Measurements from ENCODE around the gene LIMA1.
A peak's percentile ranks its signal among the peaks of the same experiment; 100 is the strongest.
"Not testable (repeated sequence)": the region's sequence is repeated elsewhere in the genome, so short reads cannot be mapped to it uniquely, and the experiment has no call there.

LIMA1 gene

GRCh38 chr12:50181691-50182090 lies 101.6 kb downstream of the LIMA1 start:
- H3K4me1 Mint-ChIP-seq = peaks cover 25% of the 10 kb centered on the region
- peaks cover 19% of the 10 kb centered on the region for H3K36me3 Mint-ChIP-seq
- H3K27ac Mint-ChIP-seq = no peak overlapping the region
- ATAC-seq = no peak
- H3K4me3 Mint-ChIP-seq = no peak overlapping the region
- no peaks in the 10 kb centered on the region for H3K9me3 Mint-ChIP-seq
- H3K27me3 Mint-ChIP-seq = no peaks in the 10 kb centered on the region

GRCh38 chr12:50175716-50176026 lies 107.6 kb downstream of the LIMA1 start:
- Mint-ChIP-seq H3K27me3 (no peaks in the 10 kb centered on the region), H3K27ac (no peak overlapping the region)

GRCh38 chr12:50174971-50175715 lies 108.2 kb downstream of the LIMA1 start:
- Mint-ChIP-seq H3K9me3 (no peaks in the 10 kb centered on the region), H3K27ac (no peak overlapping the region), H3K4me1 (no peaks in the 10 kb centered on the region), H3K27me3 (no peaks in the 10 kb centered on the region), H3K36me3 (peaks cover 12% of the 10 kb centered on the region), H3K4me3 (no peak overlapping the region)
- no peak for ATAC-seq

More at GRCh38 chr12:50175716-50176026, 107.6 kb downstream of the LIMA1 start:
- no peak overlapping the region for H3K4me3 Mint-ChIP-seq
- peaks cover 12% of the 10 kb centered on the region for H3K36me3 Mint-ChIP-seq
- no peaks in the 10 kb centered on the region for H3K9me3 Mint-ChIP-seq
- no peaks in the 10 kb centered on the region for H3K4me1 Mint-ChIP-seq
- no peak for ATAC-seq

GRCh38 chr12:50167049-50167828 lies 116.1 kb downstream of the LIMA1 start, which contains the start of gene CERS5:
CERS5 (minus strand) TSS chr12:50167369; CDS start chr12:50167297, 72 bp downstream.
- Mint-ChIP-seq H3K4me3 (peak within 1 kb of the TSS; percentile 83), H3K36me3 (peaks cover 5% of the 10 kb centered on the region), H3K27me3 (no peaks in the 10 kb centered on the region), H3K9me3 (no peaks in the 10 kb centered on the region), H3K4me1 (peaks cover 29% of the 10 kb centered on the region), H3K27ac (peak within 1 kb of the TSS; percentile 85)
- ATAC-seq = peak; percentile 100

- H3K27ac Mint-ChIP-seq = peak overlapping the region; percentile 85
- H3K4me1 Mint-ChIP-seq = peaks cover 29% of the 10 kb centered on the region
- no peaks in the 10 kb centered on the region for H3K27me3 Mint-ChIP-seq
- H3K4me3 Mint-ChIP-seq = peak overlapping the region; percentile 83
- ATAC-seq = peak; percentile 60
- H3K9me3 Mint-ChIP-seq = no peaks in the 10 kb centered on the region
- peaks cover 5% of the 10 kb centered on the region for H3K36me3 Mint-ChIP-seq
Observed at GRCh38 chr12:50166799-50167048, 116.6 kb downstream of the LIMA1 start.

- Mint-ChIP-seq H3K27me3 (no peaks in the 10 kb centered on the region), H3K4me1 (peaks cover 40% of the 10 kb centered on the region), H3K27ac (no peak overlapping the region), H3K9me3 (no peaks in the 10 kb centered on the region), H3K4me3 (peak overlapping the region; percentile 8), H3K36me3 (peaks cover 5% of the 10 kb centered on the region)
- no peak for ATAC-seq
Observed at GRCh38 chr12:50164963-50165362, 118.4 kb downstream of the LIMA1 start.

- no peak for ATAC-seq
- Mint-ChIP-seq H3K9me3 (no peaks in the 10 kb centered on the region), H3K27me3 (no peaks in the 10 kb centered on the region), H3K4me3 (no peak overlapping the region), H3K36me3 (peaks cover 19% of the 10 kb centered on the region), H3K4me1 (peaks cover 44% of the 10 kb centered on the region), H3K27ac (no peak overlapping the region)
Observed at GRCh38 chr12:50162230-50162629, 121.1 kb downstream of the LIMA1 start.

GRCh38 chr12:50160643-50161042 lies 122.7 kb downstream of the LIMA1 start:
- H3K4me1 Mint-ChIP-seq = peaks cover 37% of the 10 kb centered on the region
- H3K4me3 Mint-ChIP-seq = no peak overlapping the region
- no peak overlapping the region for H3K27ac Mint-ChIP-seq
- H3K9me3 Mint-ChIP-seq = no peaks in the 10 kb centered on the region
- H3K27me3 Mint-ChIP-seq = no peaks in the 10 kb centered on the region
- no peak for ATAC-seq
- peaks cover 15% of the 10 kb centered on the region for H3K36me3 Mint-ChIP-seq

GRCh38 chr12:50157259-50157658 lies 126.1 kb downstream of the LIMA1 start:
- Mint-ChIP-seq H3K4me1 (peaks cover 25% of the 10 kb centered on the region), H3K27me3 (no peaks in the 10 kb centered on the region), H3K36me3 (peaks cover 15% of the 10 kb centered on the region), H3K9me3 (no peaks in the 10 kb centered on the region), H3K27ac (no peak overlapping the region), H3K4me3 (no peak overlapping the region)
- no peak for ATAC-seq

GRCh38 chr12:50156641-50157040 lies 126.7 kb downstream of the LIMA1 start:
- Mint-ChIP-seq H3K9me3 (no peaks in the 10 kb centered on the region), H3K27me3 (no peaks in the 10 kb centered on the region), H3K36me3 (peaks cover 15% of the 10 kb centered on the region), H3K4me1 (peaks cover 25% of the 10 kb centered on the region), H3K27ac (no peak overlapping the region), H3K4me3 (no peak overlapping the region)
- no peak for ATAC-seq

- not testable (repeated sequence) for ATAC-seq, H3K9me3 Mint-ChIP-seq, H3K4me3 Mint-ChIP-seq, H3K27ac Mint-ChIP-seq, H3K27me3 Mint-ChIP-seq
- peaks cover 29% of the 10 kb centered on the region for H3K4me1 Mint-ChIP-seq
- peaks cover 15% of the 10 kb centered on the region for H3K36me3 Mint-ChIP-seq
Observed at GRCh38 chr12:50154947-50155346, 128.4 kb downstream of the LIMA1 start.

GRCh38 chr12:50151047-50151687 lies 132.2 kb downstream of the LIMA1 start:
- Mint-ChIP-seq H3K27ac (no peak overlapping the region), H3K27me3 (no peaks in the 10 kb centered on the region), H3K36me3 (no peaks in the 10 kb centered on the region), H3K4me1 (peaks cover 15% of the 10 kb centered on the region), H3K4me3 (no peak overlapping the region), H3K9me3 (no peaks in the 10 kb centered on the region)
- no peak for ATAC-seq

GRCh38 chr12:50149311-50149710 lies 134.0 kb downstream of the LIMA1 start:
- peaks cover 15% of the 10 kb centered on the region for H3K4me1 Mint-ChIP-seq
- no peaks in the 10 kb centered on the region for H3K36me3 Mint-ChIP-seq
- H3K4me3 Mint-ChIP-seq = no peak overlapping the region
- ATAC-seq = no peak
- H3K9me3 Mint-ChIP-seq = no peaks in the 10 kb centered on the region
- no peaks in the 10 kb centered on the region for H3K27me3 Mint-ChIP-seq
- no peak overlapping the region for H3K27ac Mint-ChIP-seq

- peaks cover 15% of the 10 kb centered on the region for H3K4me1 Mint-ChIP-seq
- not testable (repeated sequence) for H3K4me3 Mint-ChIP-seq, H3K27me3 Mint-ChIP-seq, H3K36me3 Mint-ChIP-seq, ATAC-seq, H3K27ac Mint-ChIP-seq, H3K9me3 Mint-ChIP-seq
Observed at GRCh38 chr12:50148011-50148410, 135.3 kb downstream of the LIMA1 start.

GRCh38 chr12:50147281-50147680 lies 136.0 kb downstream of the LIMA1 start:
- Mint-ChIP-seq H3K9me3 (no peaks in the 10 kb centered on the region), H3K27ac (no peak overlapping the region)

GRCh38 chr12:50145439-50145838 lies 137.9 kb downstream of the LIMA1 start:
- Mint-ChIP-seq H3K27me3 (no peaks in the 10 kb centered on the region), H3K27ac (no peak overlapping the region), H3K9me3 (no peaks in the 10 kb centered on the region), H3K4me1 (peaks cover 4% of the 10 kb centered on the region), H3K4me3 (no peak overlapping the region), H3K36me3 (peaks cover 27% of the 10 kb centered on the region)
- no peak for ATAC-seq

More at GRCh38 chr12:50147281-50147680, 136.0 kb downstream of the LIMA1 start:
- no peak for ATAC-seq
- Mint-ChIP-seq H3K4me3 (no peak overlapping the region), H3K4me1 (peaks cover 15% of the 10 kb centered on the region), H3K36me3 (peaks cover 10% of the 10 kb centered on the region), H3K27me3 (no peaks in the 10 kb centered on the region)
